ENCODE data around the gene TLE4.

GRCh38 chr9:79757881-79758669 lies 186.3 kb downstream of the TLE4 start:
- TF ChIP-seq CTCF (conservative IDR thresholded peaks at IDR 0.05; ENCODE audit: low read depth in 2 of 2) (peak; percentile 54 to 68), EZH2 (IDR thresholded peaks at IDR 0.05; ENCODE audit: low read depth, unreplicated experiment) (no peak), NANOG (IDR thresholded peaks at IDR 0.05; ENCODE audit: borderline replicate concordance) (no peak), EZH2phosphoT487 (IDR thresholded peaks at IDR 0.05; ENCODE audit: unreplicated experiment) (no peak), POLR2AphosphoS5 (IDR thresholded peaks at IDR 0.05; ENCODE audit: low read depth) (no peak), ZNF331 (CRISPR knock-in tag; IDR thresholded peaks at IDR 0.05; ENCODE audit: low read depth) (no peak), STAT1 (IDR thresholded peaks at IDR 0.05; ENCODE audit: unreplicated experiment) (no peak), CREB1 (CRISPR knock-in tag; IDR thresholded peaks at IDR 0.05; ENCODE audit: low read depth) (no peak)
- TF ChIP-seq, protein P1, sequence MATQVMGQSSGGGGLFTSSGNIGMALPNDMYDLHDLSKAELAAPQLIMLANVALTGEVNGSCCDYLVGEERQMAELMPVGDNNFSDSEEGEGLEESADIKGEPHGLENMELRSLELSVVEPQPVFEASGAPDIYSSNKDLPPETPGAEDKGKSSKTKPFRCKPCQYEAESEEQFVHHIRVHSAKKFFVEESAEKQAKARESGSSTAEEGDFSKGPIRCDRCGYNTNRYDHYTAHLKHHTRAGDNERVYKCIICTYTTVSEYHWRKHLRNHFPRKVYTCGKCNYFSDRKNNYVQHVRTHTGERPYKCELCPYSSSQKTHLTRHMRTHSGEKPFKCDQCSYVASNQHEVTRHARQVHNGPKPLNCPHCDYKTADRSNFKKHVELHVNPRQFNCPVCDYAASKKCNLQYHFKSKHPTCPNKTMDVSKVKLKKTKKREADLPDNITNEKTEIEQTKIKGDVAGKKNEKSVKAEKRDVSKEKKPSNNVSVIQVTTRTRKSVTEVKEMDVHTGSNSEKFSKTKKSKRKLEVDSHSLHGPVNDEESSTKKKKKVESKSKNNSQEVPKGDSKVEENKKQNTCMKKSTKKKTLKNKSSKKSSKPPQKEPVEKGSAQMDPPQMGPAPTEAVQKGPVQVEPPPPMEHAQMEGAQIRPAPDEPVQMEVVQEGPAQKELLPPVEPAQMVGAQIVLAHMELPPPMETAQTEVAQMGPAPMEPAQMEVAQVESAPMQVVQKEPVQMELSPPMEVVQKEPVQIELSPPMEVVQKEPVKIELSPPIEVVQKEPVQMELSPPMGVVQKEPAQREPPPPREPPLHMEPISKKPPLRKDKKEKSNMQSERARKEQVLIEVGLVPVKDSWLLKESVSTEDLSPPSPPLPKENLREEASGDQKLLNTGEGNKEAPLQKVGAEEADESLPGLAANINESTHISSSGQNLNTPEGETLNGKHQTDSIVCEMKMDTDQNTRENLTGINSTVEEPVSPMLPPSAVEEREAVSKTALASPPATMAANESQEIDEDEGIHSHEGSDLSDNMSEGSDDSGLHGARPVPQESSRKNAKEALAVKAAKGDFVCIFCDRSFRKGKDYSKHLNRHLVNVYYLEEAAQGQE (IDR thresholded peaks at IDR 0.05; ENCODE audit: unreplicated experiment), result no peak

All from GM23338 (cell line).